NCI-H345 treated with DMSO at 0.1 percent for 48 hours (cell line): Measurements from ENCODE around the gene FXYD1.

Source experiments
- DNase-seq: peaks from one replicate; lab custom pipeline; 2025; ENCODE audit not compliant: unreplicated experiment; lab: John Stamatoyannopoulos, UW

The FXYD1 gene

DNA sequence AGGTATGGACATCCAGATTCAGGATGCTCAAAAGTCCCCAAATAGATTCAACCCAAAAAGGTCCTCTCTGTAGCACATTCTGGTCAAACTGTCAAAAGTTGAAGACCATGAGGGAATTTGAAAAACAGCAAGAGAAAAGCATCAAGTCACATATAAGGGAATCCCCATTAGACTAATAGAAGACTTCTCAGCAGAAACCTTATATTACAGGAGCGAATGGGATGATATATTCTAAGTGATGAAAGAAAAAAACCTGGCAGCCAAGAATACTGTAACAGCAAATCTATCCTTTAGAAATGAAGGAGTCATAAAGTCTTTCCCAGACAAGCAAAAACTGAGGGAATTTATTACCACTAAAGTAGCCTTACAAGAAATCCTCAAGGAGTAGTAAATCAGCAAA lies 45.6 kb downstream of the FXYD1 start:
- DNase-seq: no peak

DNA sequence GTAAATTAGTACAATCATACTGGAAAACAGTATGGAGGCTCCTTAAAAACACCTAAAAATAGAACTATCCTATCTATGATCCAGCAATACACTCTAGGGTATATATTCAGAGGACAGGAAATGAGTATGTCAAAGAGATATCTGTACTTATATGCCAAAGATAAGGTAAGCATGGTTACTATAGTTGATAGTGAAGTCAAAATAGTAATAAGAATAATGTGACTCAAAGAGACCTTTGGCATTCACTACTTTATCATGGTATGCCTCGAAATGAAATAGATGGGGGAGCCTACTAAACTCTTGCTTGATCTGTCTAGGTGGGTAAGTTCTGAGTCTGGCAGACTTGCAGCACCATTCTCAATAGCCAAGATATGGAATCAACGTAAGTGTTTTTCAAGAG lies 46.3 kb downstream of the FXYD1 start:
- DNase-seq: no peak
